Spinal cord (tissue), 10 donors: ENCODE results near the gene BDKRB1. TPM values are rescaled to one million over a fixed set of nuclear protein-coding genes. Genes with fewer than 3 reads are reported as not detected.
"Not testable (repeated sequence)": the region's sequence is repeated elsewhere in the genome, so short reads cannot be mapped to it uniquely, and the experiment has no call there.

Source experiments
- DNase-seq, 6 donors: peaks; one replicate each; pipeline versions ENCODE4 v3.0.0 to v3.0.0-alpha.2; 2013 to 2015; ENCODE audit warnings: low spot score in 6 of 6, low read depth in 4 of 6
- H3K27ac ChIP-seq: one replicate; pipeline ENCODE4 v1.5.1; 2013; ENCODE audit warnings: low read depth, low read length, control low read depth
- H3K27me3 ChIP-seq: one replicate; pipeline ENCODE4 v1.6.1; 2013; ENCODE audit warnings: low read length; ENCODE audit not compliant: control insufficient read depth, insufficient read depth
- H3K36me3 ChIP-seq: one replicate; pipeline ENCODE4 v1.6.1; 2013; ENCODE audit warnings: low read length; ENCODE audit not compliant: control insufficient read depth, insufficient read depth
- H3K4me1 ChIP-seq: one replicate; pipeline ENCODE4 v1.6.1; 2013; ENCODE audit warnings: low read length; ENCODE audit not compliant: control insufficient read depth, insufficient read depth
- H3K4me3 ChIP-seq: one replicate; pipeline ENCODE4 v1.5.1; 2013; ENCODE audit warnings: low read depth, low read length, control low read depth
- H3K9me3 ChIP-seq: one replicate; pipeline ENCODE4 v1.6.1; 2013; ENCODE audit warnings: low read length; ENCODE audit not compliant: control insufficient read depth, insufficient read depth
- WGBS: methylation state at CpG from one replicate; pipeline ENCODE4 v1.1.5; 2013; ENCODE audit warnings: missing lambda C conversion rate; ENCODE audit not compliant: insufficient coverage; 5-methylcytosine and 5-hydroxymethylcytosine counted together
- polyA plus RNA-seq, 2 donors: library from polyadenylated mRNA; unstranded; fragments of 120-200 nt; gene quantifications; one replicate each; pipeline ENCODE4 v1.2.1, GENCODE V29; 2013; ENCODE audit not compliant: insufficient read length in 2 of 2
- total RNA-seq, 2 donors: library from RNA; depleted of rRNA in 1 of 2; stranded (reverse); fragments of 120-200 nt in 1 of 2; fragments of >200 nt in 1 of 2; gene quantifications; one replicate each; pipeline versions ENCODE4 v1.2.3 to v1.2.4, GENCODE V29; 2013 to 2014
- donor health status: healthy.

The BDKRB1 gene
- total and polyA plus RNA-seq, 4 donors, result 0.28 to 0.95 TPM; not detected in 2

DNA sequence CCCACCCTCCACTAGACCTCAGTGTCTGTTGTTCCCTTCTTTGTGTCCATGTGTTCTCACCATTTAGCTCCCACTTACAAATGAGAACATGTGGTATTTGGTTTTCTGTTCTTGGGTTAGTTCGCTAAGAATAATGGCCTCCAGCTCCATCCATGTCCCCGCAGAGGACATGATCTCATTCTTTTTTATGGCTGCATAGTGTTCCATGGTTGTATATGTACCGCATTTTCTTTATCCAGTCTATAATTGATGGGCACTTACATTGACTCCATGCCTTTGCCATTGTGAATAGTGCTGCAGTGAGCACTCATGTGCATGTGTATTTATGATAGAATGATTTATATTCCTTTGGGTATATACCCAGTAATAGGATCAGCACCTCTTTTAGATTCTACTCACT is 10.9 kb upstream of the BDKRB1 start:
- WGBS, result no CpG with 5 or more reads among the region's 3 CpGs
- not testable (repeated sequence) for H3K4me1 ChIP-seq, H3K9me3 ChIP-seq, H3K36me3 ChIP-seq, H3K27me3 ChIP-seq, DNase-seq, H3K27ac ChIP-seq, H3K4me3 ChIP-seq

- Histone ChIP-seq H3K36me3 (no peaks in the 10 kb centered on the region), H3K9me3 (no peaks in the 10 kb centered on the region), H3K27me3 (no peaks in the 10 kb centered on the region), H3K4me3 (no peak overlapping the region), H3K4me1 (no peaks in the 10 kb centered on the region), H3K27ac (no peak overlapping the region)
- DNase-seq, result no peak
- WGBS, result 90% methylated on average over 3 of the region's 3 CpGs
Observed at GRCh38 chr14:96245710-96246538, 10.1 kb upstream of the BDKRB1 start.

DNA sequence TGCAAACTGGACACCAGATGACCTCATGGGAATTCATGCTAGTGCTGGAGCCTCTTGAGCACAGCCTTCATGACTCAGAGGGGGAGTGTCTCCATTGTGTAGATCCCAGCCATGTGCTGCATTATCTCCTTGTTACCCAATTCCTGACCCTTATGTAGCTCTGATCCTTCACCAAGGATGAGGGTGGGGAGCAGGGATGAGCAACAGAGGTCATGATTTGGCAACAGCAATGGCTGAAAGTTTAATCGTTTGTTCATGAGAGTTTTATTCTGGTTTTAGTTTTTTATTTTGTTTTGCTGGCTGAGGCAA is 9.5 kb upstream of the BDKRB1 start:
- Histone ChIP-seq H3K27me3 (no peaks in the 10 kb centered on the region), H3K27ac (no peak overlapping the region), H3K4me3 (no peak overlapping the region), H3K9me3 (no peaks in the 10 kb centered on the region), H3K36me3 (no peaks in the 10 kb centered on the region), H3K4me1 (no peaks in the 10 kb centered on the region)
- WGBS, result no CpG with 5 or more reads among the region's 1 CpG
- no peak for DNase-seq

GRCh38 chr14:96247031-96247430 is 9.0 kb upstream of the BDKRB1 start:
- Histone ChIP-seq H3K27ac (no peak overlapping the region), H3K36me3 (no peaks in the 10 kb centered on the region), H3K9me3 (no peaks in the 10 kb centered on the region), H3K4me1 (no peaks in the 10 kb centered on the region), H3K4me3 (no peak overlapping the region), H3K27me3 (no peaks in the 10 kb centered on the region)
- DNase-seq, result no peak
- 95% methylated on average over 6 of the region's 6 CpGs for WGBS

- Histone ChIP-seq H3K36me3 (no peaks in the 10 kb centered on the region), H3K4me3 (no peak overlapping the region), H3K27me3 (no peaks in the 10 kb centered on the region), H3K9me3 (no peaks in the 10 kb centered on the region), H3K27ac (no peak overlapping the region), H3K4me1 (no peaks in the 10 kb centered on the region)
- DNase-seq, result no peak
- 80% methylated on average over 1 of the region's 5 CpGs for WGBS
Observed at GRCh38 chr14:96249029-96249428, 7.0 kb upstream of the BDKRB1 start.

DNA sequence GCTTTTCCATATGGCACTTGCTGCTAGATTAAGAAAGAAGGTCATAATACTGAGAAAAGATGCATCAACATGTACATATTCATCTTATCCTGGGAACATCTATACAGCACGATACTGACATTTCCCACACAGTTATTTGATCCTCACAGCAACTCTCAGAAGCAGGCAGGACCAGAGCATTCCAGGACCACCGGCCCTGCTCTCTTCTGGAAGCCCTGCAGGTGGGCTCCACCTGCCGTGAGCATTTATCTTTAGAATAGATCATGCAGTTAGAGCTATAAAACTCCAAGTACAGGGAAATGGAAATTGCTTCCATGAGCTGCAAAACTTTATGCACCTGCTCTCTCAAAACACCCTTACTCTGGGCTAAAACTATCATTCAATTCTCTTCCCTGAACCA is 5.5 kb upstream of the BDKRB1 start:
- Histone ChIP-seq H3K9me3 (no peaks in the 10 kb centered on the region), H3K4me3 (no peak overlapping the region), H3K27me3 (no peaks in the 10 kb centered on the region), H3K36me3 (no peaks in the 10 kb centered on the region), H3K27ac (no peak overlapping the region), H3K4me1 (no peaks in the 10 kb centered on the region)
- DNase-seq, result peak in 1 of 6 donors; percentile 67
- WGBS, result 52% methylated on average over 2 of the region's 3 CpGs

DNA sequence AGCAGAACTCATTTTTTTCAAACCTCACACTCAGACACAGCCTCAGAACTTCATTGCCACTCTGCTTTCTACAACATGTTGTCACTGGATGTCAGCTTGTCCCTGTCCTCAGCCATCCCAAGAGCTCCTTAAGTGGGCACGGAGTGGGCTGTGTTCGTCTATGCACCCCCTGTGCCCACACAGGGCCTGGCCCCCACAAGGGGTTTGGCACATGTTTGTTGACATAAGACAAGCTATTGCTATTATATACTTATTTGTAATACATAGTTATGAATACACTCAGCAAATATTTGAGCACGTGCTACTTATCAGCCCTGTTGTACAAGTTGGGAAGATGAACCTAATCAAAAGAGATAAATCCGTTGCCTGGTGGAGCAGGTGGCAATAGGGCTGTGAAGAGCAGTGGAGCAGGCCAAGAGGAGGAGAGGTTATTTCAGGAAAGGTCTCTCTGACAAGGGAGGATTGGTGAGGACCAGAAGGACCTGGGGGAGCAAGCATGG is 4.3 kb upstream of the BDKRB1 start:
- no peak for DNase-seq
- WGBS, result 86% methylated on average over 1 of the region's 4 CpGs
- H3K4me3 ChIP-seq, result no peak overlapping the region

DNA sequence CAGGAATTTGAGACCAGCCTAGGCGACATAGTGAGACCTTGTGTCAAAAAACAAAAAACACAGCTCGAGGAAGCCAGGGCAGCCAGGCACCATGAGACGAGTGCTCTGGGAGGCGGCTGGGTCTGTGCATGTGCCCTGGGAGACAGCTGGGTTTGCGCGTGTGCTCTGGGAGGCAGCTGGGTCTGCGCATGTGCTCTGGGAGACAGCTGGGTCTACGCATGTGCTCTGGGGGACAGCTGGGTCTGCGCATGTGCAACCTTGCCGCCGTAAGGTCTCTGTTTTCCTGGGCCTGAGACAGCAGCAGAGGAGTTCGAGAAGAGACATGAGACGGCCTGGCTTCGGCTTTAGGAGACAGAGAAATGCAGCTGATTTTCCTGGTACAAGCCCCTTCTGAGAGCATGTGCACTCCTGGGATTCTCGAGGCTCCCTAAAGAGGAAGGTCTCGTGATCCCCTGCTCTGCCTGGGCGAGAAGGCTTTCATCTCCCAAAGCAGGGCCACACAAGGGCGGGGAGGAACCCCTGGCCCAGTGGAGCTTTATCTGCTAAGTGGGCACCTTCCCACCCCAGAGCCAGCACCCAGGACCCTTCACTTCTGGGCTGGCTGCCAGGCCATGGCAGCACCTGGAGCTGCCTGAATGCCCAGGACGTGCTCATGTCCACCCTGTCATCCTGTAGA is 3.5 kb upstream of the BDKRB1 start:
- H3K27me3 ChIP-seq, result no peaks in the 10 kb centered on the region
- no peak for DNase-seq
- H3K4me3 ChIP-seq, result no peak overlapping the region
- 92% methylated on average over 18 of the region's 19 CpGs for WGBS
- H3K36me3 ChIP-seq, result no peaks in the 10 kb centered on the region
- no peak overlapping the region for H3K27ac ChIP-seq
- H3K9me3 ChIP-seq, result no peaks in the 10 kb centered on the region
- H3K4me1 ChIP-seq, result no peaks in the 10 kb centered on the region

More for the DNA sequence above, 4.3 kb upstream of the BDKRB1 start:
- Histone ChIP-seq H3K4me1 (no peaks in the 10 kb centered on the region), H3K9me3 (no peaks in the 10 kb centered on the region), H3K27me3 (no peaks in the 10 kb centered on the region), H3K36me3 (no peaks in the 10 kb centered on the region), H3K27ac (no peak overlapping the region)

DNA sequence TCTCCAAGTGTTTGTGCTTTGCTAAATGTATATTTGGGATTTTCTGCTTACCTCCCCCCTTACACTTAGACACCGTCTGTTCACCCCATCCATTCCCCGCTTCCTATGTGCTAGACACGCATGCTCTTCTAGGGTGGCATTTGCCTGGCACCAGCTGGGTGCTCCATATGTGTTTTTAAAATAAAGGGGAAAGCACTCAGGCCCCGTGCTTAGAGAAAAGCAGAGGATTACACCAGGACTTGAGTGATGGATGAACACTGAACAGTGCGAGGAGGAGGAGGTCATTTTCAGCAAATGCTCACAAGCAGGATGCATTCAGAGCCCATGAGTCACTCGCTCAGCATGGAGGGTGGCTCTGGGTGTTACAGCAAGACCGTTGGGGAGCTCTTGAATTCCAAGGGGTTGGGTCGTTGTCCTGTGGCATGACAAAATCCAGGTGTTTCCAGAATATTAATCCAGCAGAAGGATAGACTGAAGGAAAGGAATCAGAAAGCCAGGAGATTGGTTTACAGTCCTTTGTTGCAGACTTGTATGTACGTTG is 2.9 kb upstream of the BDKRB1 start:
- H3K4me3 ChIP-seq, result no peak overlapping the region
- no peaks in the 10 kb centered on the region for H3K4me1 ChIP-seq
- DNase-seq, result peak in 1 of 6 donors; percentile 72
- H3K36me3 ChIP-seq, result no peaks in the 10 kb centered on the region
- no peak overlapping the region for H3K27ac ChIP-seq
- WGBS, result 61% methylated on average over 6 of the region's 9 CpGs
- no peaks in the 10 kb centered on the region for H3K27me3 ChIP-seq
- no peaks in the 10 kb centered on the region for H3K9me3 ChIP-seq
